Rectal smooth muscle tissue (tissue), 1 donor: Measurements from ENCODE around the gene CHST12.

Experiments used
- H3K27ac ChIP-seq: one replicate; pipeline ENCODE4 v1.7.0; 2013; ENCODE audit warnings: low read depth, low read length, inconsistent platforms
- H3K27me3 ChIP-seq: one replicate; pipeline ENCODE4 v1.7.0; 2013; ENCODE audit warnings: low read length; ENCODE audit not compliant: control insufficient read depth, insufficient read depth
- H3K36me3 ChIP-seq: one replicate; pipeline ENCODE4 v1.7.0; 2013; ENCODE audit warnings: low read length; ENCODE audit not compliant: control insufficient read depth, insufficient read depth
- H3K4me1 ChIP-seq: one replicate; pipeline ENCODE4 v1.7.0; 2013; ENCODE audit warnings: low read length; ENCODE audit not compliant: control insufficient read depth, insufficient read depth
- H3K4me3 ChIP-seq: one replicate; pipeline ENCODE4 v1.7.0; 2013; ENCODE audit warnings: low read length
- H3K9ac ChIP-seq: one replicate; pipeline ENCODE4 v1.7.0; 2013; ENCODE audit warnings: low read length

Gene CHST12

GRCh38 chr7:2488272-2488645 lies 84.8 kb downstream of the CHST12 start:
- H3K9ac ChIP-seq, result no peak overlapping the region
- H3K27ac ChIP-seq, result no peak overlapping the region
- H3K4me3 ChIP-seq, result no peak overlapping the region
- H3K36me3 ChIP-seq, result no peaks in the 10 kb centered on the region
- H3K4me1 ChIP-seq, result no peaks in the 10 kb centered on the region
- H3K27me3 ChIP-seq, result no peaks in the 10 kb centered on the region

DNA sequence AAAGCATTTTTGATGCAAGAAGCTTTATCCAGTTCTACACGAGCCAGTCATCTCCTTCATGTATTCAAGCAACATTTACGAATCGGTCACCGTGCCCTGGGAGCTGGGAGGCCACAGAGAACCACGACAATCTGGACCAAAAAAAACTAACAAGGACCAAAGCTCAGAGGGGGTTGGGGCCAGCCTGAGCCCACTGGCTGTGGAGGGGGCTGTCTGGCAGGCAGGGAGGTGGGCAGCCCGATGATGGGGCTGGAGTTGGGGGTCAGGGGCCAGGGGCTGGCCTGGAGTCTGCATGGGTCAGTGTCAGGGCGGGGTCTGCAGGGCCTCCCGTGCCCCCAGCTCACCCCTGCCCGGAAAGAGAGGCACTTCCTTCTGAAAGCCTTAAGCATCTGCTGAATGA lies 85.3 kb downstream of the CHST12 start:
- H3K27me3 ChIP-seq, result peaks cover 3% of the 10 kb centered on the region
- no peak overlapping the region for H3K9ac ChIP-seq
- no peak overlapping the region for H3K4me3 ChIP-seq
- no peaks in the 10 kb centered on the region for H3K4me1 ChIP-seq
- H3K27ac ChIP-seq, result no peak overlapping the region
- no peaks in the 10 kb centered on the region for H3K36me3 ChIP-seq

DNA sequence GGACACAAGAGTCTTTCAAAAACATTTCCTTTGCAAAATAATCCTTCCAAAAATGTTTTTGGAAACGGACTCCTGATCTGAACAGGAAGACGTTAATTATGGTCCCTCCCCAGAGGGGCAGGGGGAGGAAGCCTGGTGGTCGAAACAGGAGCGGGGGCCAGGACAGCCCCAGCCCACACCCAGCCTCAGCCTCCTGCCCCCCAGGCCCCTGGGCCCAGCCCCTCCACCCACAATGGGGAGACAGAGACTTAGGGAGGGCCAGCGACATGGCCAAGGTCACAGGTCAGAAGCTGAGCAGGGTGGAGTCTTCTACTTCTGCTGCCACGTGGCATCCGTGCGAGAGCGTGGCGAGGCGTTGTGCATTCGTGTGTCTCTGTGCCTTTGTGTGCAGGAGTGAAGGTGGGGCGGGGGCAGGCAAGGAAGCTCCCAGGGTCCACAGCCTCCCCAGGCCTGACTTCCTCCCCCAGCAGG lies 86.8 kb downstream of the CHST12 start:
- H3K9ac ChIP-seq, result no peak overlapping the region
- peaks cover 3% of the 10 kb centered on the region for H3K27me3 ChIP-seq
- H3K36me3 ChIP-seq, result no peaks in the 10 kb centered on the region
- H3K4me3 ChIP-seq, result no peak overlapping the region
- no peaks in the 10 kb centered on the region for H3K4me1 ChIP-seq
- no peak overlapping the region for H3K27ac ChIP-seq

GRCh38 chr7:2492038-2492437 lies 88.6 kb downstream of the CHST12 start:
- peaks cover 5% of the 10 kb centered on the region for H3K27me3 ChIP-seq
- no peak overlapping the region for H3K4me3 ChIP-seq
- no peaks in the 10 kb centered on the region for H3K4me1 ChIP-seq
- H3K27ac ChIP-seq, result no peak overlapping the region
- H3K9ac ChIP-seq, result no peak overlapping the region
- H3K36me3 ChIP-seq, result no peaks in the 10 kb centered on the region

GRCh38 chr7:2493205-2494164 lies 90.1 kb downstream of the CHST12 start:
- peaks cover 9% of the 10 kb centered on the region for H3K27me3 ChIP-seq

GRCh38 chr7:2494191-2495130 lies 91.0 kb downstream of the CHST12 start:
- Histone ChIP-seq H3K36me3 (no peaks in the 10 kb centered on the region), H3K4me1 (no peaks in the 10 kb centered on the region), H3K27me3 (peaks cover 9% of the 10 kb centered on the region), H3K27ac (no peak overlapping the region), H3K4me3 (no peak overlapping the region), H3K9ac (no peak overlapping the region)

More at GRCh38 chr7:2493205-2494164, 90.1 kb downstream of the CHST12 start:
- Histone ChIP-seq H3K36me3 (no peaks in the 10 kb centered on the region), H3K4me1 (no peaks in the 10 kb centered on the region), H3K9ac (no peak overlapping the region), H3K27ac (no peak overlapping the region), H3K4me3 (no peak overlapping the region)

DNA sequence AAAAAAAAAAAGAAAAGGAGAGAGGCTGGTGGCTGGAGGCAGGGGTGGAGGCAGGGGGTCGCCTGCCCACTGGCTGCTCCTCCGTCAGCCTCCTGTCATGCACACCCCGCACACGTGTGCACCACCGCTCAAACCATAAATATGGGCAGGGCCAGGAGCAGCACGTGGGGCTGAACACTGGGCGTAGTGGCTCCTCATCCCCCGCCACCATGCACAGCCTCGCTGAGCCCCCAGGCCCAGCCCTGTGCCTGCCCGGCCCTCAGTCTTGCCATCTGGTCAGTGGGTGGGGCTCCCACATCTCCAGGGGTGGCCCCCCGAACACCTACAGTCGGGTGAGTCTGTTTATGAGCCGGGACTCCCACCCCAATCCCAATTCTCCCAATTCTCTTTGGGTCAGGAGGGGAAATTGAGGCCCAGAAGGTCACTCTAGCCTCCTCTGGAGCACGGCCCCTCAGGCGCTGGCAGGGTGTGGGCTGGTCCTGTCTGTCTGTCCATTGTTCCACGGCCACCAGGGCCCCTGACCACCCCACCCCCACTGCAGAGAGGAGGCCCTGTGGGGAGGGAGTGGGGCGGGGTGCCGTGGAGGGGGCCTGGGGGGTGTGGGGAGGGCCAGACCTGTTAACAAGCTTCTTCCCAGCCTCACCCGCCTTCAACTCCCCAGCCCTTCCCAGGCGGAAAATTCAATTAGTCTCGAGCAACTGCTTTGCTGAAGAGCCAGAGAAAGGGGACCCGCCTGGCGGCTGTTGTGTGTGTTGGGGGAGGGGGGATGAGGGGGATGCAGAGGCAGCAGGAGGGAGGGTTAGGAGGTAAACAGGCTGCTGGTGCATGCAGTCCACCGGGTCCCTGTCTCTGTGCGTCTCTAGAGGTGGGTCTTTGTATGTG lies 92.2 kb downstream of the CHST12 start:
- no peaks in the 10 kb centered on the region for H3K36me3 ChIP-seq
- no peaks in the 10 kb centered on the region for H3K4me1 ChIP-seq
- no peak overlapping the region for H3K27ac ChIP-seq
- H3K27me3 ChIP-seq, result peaks cover 9% of the 10 kb centered on the region
- no peak overlapping the region for H3K9ac ChIP-seq
- no peak overlapping the region for H3K4me3 ChIP-seq

- Histone ChIP-seq H3K27me3 (peaks cover 9% of the 10 kb centered on the region), H3K27ac (no peak overlapping the region), H3K4me1 (no peaks in the 10 kb centered on the region), H3K9ac (no peak overlapping the region), H3K36me3 (no peaks in the 10 kb centered on the region), H3K4me3 (no peak overlapping the region)
Measured at GRCh38 chr7:2496375-2496774, 93.0 kb downstream of the CHST12 start.

- Histone ChIP-seq H3K9ac (no peak overlapping the region), H3K27me3 (peaks cover 9% of the 10 kb centered on the region), H3K4me1 (no peaks in the 10 kb centered on the region), H3K27ac (no peak overlapping the region), H3K36me3 (no peaks in the 10 kb centered on the region), H3K4me3 (no peak overlapping the region)
Measured at GRCh38 chr7:2497065-2497464, 93.7 kb downstream of the CHST12 start.

GRCh38 chr7:2497500-2498336 lies 94.3 kb downstream of the CHST12 start:
- H3K27ac ChIP-seq, result no peak overlapping the region
- no peak overlapping the region for H3K9ac ChIP-seq
- H3K27me3 ChIP-seq, result peaks cover 9% of the 10 kb centered on the region
- no peaks in the 10 kb centered on the region for H3K4me1 ChIP-seq
- no peaks in the 10 kb centered on the region for H3K36me3 ChIP-seq
- no peak overlapping the region for H3K4me3 ChIP-seq
